Measurements from ENCODE around the gene MARCHF10.

DNA sequence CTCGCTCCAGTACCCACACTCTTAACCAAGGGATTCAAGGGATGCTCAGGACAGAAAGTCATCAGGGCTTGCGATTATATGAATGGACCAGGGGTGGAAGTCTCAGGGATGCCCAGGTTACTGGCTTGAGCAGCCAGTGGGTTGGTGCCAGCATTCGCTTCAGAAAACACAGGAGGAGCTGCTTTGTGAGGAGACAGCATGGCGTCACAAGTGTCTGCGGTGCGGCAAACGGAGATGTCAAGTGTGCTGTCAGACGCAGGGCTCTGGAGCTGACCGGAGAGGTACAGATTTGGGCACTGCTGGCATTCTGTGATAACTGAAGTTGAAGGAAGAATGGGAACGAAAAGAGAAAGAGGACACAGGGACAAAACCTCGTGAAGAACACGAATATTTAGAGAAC is 4.1 kb downstream of the MARCHF10 start:
- TF ChIP-seq SPI1 (IDR thresholded peaks at IDR 0.05; ENCODE audit: low read depth, low read length) (no peak), POLR2AphosphoS5 (IDR thresholded peaks at IDR 0.05; ENCODE audit: low read depth, low read length) (no peak), POLR2A (IDR thresholded peaks at IDR 0.05; ENCODE audit: low read depth, low read length) (no peak)

Measured in GM12891 (cell line).